Coronary artery (tissue), 2 donors: ENCODE results near the gene N4BP2.

Source experiments
- DNase-seq: peaks from one replicate; pipeline ENCODE4 v3.0.0-alpha.2; 2017; ENCODE audit warnings: low spot score
- H3K27ac ChIP-seq, 2 donors: fragments of 200-600 bp; sonication (generic); one replicate each; pipeline ENCODE4 v1.5.1; 2016 to 2019
- H3K4me3 ChIP-seq: fragments of 200-600 bp; sonication (generic); 2 replicates; pipeline ENCODE4 v1.5.1; 2016; ENCODE audit warnings: mild to moderate bottlenecking, moderate library complexity
- CTCF ChIP-seq: fragments of 200-600 bp; sonication (generic); IDR thresholded peaks from one replicate; pipeline ENCODE4 v1.5.1; 2019; ENCODE audit warnings: antibody characterized with exemption

Gene N4BP2

GRCh38 chr4:40183615-40184411, 127.2 kb downstream of the N4BP2 start:
- Histone ChIP-seq H3K27ac (no peak overlapping the region), H3K4me3 (no peak overlapping the region)
- no peak for DNase-seq
- no peak for TF ChIP-seq CTCF

DNA sequence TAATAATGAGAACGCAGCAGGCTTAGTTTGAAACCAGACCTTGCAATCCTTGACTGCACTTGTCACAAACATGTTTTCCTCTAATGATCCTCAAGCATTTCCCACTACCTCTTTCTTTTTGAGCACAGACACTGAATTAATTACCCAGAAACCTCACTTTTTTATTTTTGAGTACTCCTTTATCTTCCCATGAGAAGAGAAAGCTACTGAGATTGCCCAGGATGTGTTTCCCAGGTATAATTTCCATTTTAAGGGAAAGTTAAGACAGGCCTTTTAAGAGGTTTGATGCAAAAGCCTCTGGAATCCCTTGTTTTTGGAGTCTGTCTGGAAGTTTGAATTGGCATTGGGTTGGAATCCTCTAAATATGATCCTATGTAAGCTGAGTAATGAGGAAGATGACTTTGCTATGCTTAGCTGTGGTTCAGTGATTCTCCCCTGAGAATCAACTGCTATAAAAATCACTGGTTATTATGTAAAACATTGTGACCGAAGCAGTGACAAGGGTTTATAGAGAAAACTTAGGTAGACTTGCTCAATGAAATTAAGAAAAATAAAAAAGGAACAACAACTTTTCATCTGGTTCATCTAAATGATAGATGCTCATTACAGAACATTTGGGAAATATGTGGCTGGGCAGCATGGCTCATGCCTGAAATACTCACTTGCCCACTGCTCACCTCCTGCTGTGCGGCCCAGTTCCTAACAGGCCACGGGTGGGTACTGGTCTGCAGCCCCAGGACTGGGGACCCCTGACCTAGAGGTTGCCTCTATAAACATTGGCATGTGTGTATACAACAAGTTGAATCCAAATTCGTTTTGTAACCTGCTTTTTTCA, 129.4 kb downstream of the N4BP2 start:
- H3K4me3 ChIP-seq, result no peak overlapping the region
- TF ChIP-seq CTCF, result no peak
- no peak overlapping the region for H3K27ac ChIP-seq
- no peak for DNase-seq

- no peak for DNase-seq
- H3K4me3 ChIP-seq, result no peak overlapping the region
- no peak for TF ChIP-seq CTCF
- H3K27ac ChIP-seq, result no peak overlapping the region
These were observed 130.0 kb downstream of the N4BP2 start for GRCh38 chr4:40186665-40187014.

DNA sequence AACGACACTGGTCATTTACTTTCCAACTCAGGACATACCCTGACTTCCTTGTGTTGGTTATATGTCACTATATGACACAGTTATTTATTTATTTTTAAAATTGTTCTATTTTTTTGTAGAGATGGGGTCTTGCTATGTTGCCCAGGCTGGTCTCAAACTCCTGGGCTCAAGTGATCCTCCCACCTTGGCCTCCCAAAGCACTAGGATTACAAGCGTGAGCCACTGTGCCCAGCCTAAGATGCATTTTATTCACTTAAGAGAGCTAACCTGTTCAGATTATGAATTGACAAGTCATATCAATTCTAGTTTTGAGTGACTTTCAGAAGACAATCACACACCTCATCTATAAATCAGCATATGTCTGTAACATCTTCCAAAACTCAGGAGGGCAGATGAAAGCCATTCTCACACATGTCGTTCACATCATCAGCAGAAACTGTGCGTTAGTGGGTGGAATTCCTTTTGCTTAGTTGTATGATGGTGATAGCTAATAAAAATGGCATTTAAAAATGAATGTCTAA, 130.8 kb downstream of the N4BP2 start:
- H3K27ac ChIP-seq, result no peak overlapping the region
- no peak for TF ChIP-seq CTCF
- H3K4me3 ChIP-seq, result no peak overlapping the region
- no peak for DNase-seq

DNA sequence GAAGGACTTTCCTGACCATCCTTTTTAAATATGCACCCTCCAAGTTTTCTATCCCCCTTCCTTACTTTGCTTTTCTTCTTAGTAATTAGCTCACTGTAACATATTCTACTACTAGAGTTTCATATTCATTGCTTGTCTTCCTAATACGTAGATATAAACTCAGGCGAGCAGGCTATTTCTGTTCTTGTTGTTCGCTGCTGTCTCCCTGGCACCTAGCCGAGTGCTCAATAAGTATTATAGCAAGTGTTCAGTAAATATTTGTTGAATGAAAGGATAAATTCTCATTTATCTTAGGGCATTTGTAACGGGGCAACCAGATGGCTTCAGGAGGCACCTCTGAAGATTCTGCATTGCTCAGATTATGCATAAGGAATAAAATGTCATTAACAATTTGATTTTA, 133.4 kb downstream of the N4BP2 start:
- no peak for TF ChIP-seq CTCF
- no peak overlapping the region for H3K27ac ChIP-seq
- no peak overlapping the region for H3K4me3 ChIP-seq
- DNase-seq, result no peak

DNA sequence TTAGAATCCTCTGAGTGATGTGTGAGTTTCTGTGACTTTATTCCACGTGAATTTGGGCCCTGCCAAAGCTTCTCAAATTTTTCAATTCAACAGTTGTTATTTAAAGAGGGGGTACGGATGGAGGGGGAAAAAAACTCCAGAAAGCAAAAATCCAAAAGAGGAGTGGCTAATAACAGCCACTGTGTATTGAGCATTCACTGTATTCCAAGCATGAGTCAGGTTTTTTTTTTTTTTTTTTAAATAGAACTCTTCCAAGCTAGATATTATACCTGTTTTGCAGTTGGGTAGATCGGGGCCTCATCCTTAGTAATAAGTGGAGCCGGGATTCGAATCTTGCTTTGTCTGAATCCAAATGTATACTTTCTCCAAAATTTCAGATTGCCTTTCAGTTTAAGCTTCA, 133.8 kb downstream of the N4BP2 start:
- no peak for TF ChIP-seq CTCF
- no peak overlapping the region for H3K27ac ChIP-seq
- DNase-seq, result no peak
- no peak overlapping the region for H3K4me3 ChIP-seq
